Measurements from ENCODE around the gene FAM184B. TPM values are rescaled to one million over a fixed set of nuclear protein-coding genes. Genes with fewer than 3 reads are reported as not detected.

The FAM184B gene
- total RNA-seq, 1 donor from 2014 or later: not detected

GRCh38 chr4:17761062-17761461, 20.4 kb downstream of the FAM184B start:
- Histone ChIP-seq H3K9me3 (no peaks in the 10 kb centered on the region), H3K4me1 (no peaks in the 10 kb centered on the region), H3K36me3 (no peaks in the 10 kb centered on the region), H3K27ac (no peak overlapping the region), H3K4me3 (no peak overlapping the region), H3K27me3 (no peaks in the 10 kb centered on the region)
- DNase-seq (ENCODE audit: extremely low spot score in 2 of 2): no peak
- intact Hi-C loops (cut with DNase I): no loop called here
- TF ChIP-seq POLR2A (IDR thresholded peaks at IDR 0.05): no peak
- no peak for TF ChIP-seq POLR2AphosphoS5 (IDR thresholded peaks at IDR 0.05; ENCODE audit: insufficient read depth in 1 of 2, low read depth in 1 of 2)
- no peak for TF ChIP-seq CTCF (IDR thresholded peaks at IDR 0.05)

GRCh38 chr4:17760626-17761025, 20.8 kb downstream of the FAM184B start:
- no peaks in the 10 kb centered on the region for H3K9me3 ChIP-seq
- no peaks in the 10 kb centered on the region for H3K36me3 ChIP-seq
- intact Hi-C loops (cut with DNase I): no loop called here
- no peaks in the 10 kb centered on the region for H3K4me1 ChIP-seq
- no peak for TF ChIP-seq POLR2A (IDR thresholded peaks at IDR 0.05)
- no peak for TF ChIP-seq POLR2AphosphoS5 (IDR thresholded peaks at IDR 0.05; ENCODE audit: insufficient read depth in 1 of 2, low read depth in 1 of 2)
- no peak for TF ChIP-seq CTCF (IDR thresholded peaks at IDR 0.05)
- DNase-seq (ENCODE audit: extremely low spot score in 2 of 2): no peak
- H3K27ac ChIP-seq: no peak overlapping the region
- no peak overlapping the region for H3K4me3 ChIP-seq
- no peaks in the 10 kb centered on the region for H3K27me3 ChIP-seq

DNA sequence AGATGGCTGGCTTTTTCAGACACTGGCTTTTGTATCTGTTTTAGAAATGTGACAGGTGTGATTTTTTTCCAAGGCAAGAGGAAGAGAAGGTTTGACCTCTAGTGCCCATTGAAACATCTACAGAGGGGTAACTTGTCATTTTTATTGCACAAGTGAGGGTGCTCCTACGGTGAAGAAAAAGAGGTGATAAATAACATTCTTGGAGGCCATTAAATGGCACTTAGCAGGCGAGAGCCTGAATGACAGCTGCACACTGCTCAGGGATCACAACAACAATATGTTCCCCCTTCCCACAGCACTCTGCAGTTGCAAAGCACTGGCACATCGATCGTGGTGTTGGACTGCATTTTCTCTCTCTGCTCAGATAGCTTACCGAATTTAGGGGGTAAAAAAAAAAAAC, 22.9 kb downstream of the FAM184B start:
- Histone ChIP-seq H3K27me3 (no peaks in the 10 kb centered on the region), H3K4me1 (no peaks in the 10 kb centered on the region), H3K27ac (no peak overlapping the region), H3K36me3 (no peaks in the 10 kb centered on the region), H3K4me3 (no peak overlapping the region), H3K9me3 (no peaks in the 10 kb centered on the region)
- DNase-seq (ENCODE audit: extremely low spot score in 2 of 2): no peak
- TF ChIP-seq CTCF (IDR thresholded peaks at IDR 0.05) (no peak), POLR2A (IDR thresholded peaks at IDR 0.05) (no peak), POLR2AphosphoS5 (IDR thresholded peaks at IDR 0.05; ENCODE audit: insufficient read depth in 1 of 2, low read depth in 1 of 2) (no peak)
- intact Hi-C loops (cut with DNase I): no loop called here

- Histone ChIP-seq H3K4me3 (no peak overlapping the region), H3K4me1 (no peaks in the 10 kb centered on the region), H3K27ac (no peak overlapping the region), H3K27me3 (no peaks in the 10 kb centered on the region), H3K36me3 (no peaks in the 10 kb centered on the region), H3K9me3 (no peaks in the 10 kb centered on the region)
- intact Hi-C loops (cut with DNase I): no loop called here
- no peak for DNase-seq (ENCODE audit: extremely low spot score in 2 of 2)
- TF ChIP-seq CTCF (IDR thresholded peaks at IDR 0.05) (no peak), POLR2A (IDR thresholded peaks at IDR 0.05) (no peak)
These were observed 23.8 kb downstream of the FAM184B start for GRCh38 chr4:17757621-17758020.

DNA sequence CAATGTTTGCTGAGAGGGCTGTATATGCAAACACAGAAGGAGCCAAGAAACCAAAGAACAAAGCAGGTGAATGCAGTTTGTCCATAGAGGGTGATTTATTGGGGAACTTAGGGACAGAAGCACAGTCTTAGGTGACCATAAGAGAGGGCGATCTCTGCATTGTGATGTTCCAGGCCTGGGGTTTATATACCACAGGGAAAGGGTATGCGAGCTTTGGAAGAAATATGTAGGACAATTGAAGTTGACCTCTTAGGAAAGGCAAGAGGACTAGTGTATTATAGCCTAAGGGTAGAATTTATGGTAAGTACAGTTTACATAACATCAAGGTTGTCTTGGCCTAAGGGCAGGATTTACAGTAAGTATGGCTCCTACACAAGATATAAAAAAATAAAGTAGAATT, 27.8 kb downstream of the FAM184B start:
- intact Hi-C loops (cut with DNase I): no loop called here
- H3K27ac ChIP-seq: no peak overlapping the region
- H3K27me3 ChIP-seq: no peaks in the 10 kb centered on the region
- no peak for DNase-seq (ENCODE audit: extremely low spot score in 2 of 2)
- TF ChIP-seq POLR2AphosphoS5 (IDR thresholded peaks at IDR 0.05; ENCODE audit: insufficient read depth in 1 of 2, low read depth in 1 of 2) (no peak), CTCF (IDR thresholded peaks at IDR 0.05) (no peak), POLR2A (IDR thresholded peaks at IDR 0.05) (no peak)
- no peaks in the 10 kb centered on the region for H3K36me3 ChIP-seq
- no peaks in the 10 kb centered on the region for H3K4me1 ChIP-seq
- no peaks in the 10 kb centered on the region for H3K9me3 ChIP-seq
- no peak overlapping the region for H3K4me3 ChIP-seq

Data from vagina (tissue), 2 donors.